Right lobe of liver (tissue), 6 donors: ENCODE results near the gene NBAS. TPM values are rescaled to one million over a fixed set of nuclear protein-coding genes. Genes with fewer than 3 reads are reported as not detected.

Source experiments
- ATAC-seq, 4 donors: fragments of 200-7000 bp; cut with Tn5 transposase; one replicate each; pipeline ENCODE4 v1.9.1; 2020; ENCODE audit warnings: mild to moderate bottlenecking in 4 of 4, moderate library complexity in 4 of 4
- DNase-seq, 3 donors: peaks; one replicate each; pipeline ENCODE4 v3.0.0-alpha.2; 2020
- H3K27ac ChIP-seq, 3 donors: fragments of 200-600 bp; one replicate each; pipeline ENCODE4 v1.8.0; 2022
- H3K27me3 ChIP-seq, 2 donors: fragments of 200-600 bp; one replicate each; pipeline ENCODE4 v1.8.0; 2022
- H3K36me3 ChIP-seq, 4 donors: fragments of 200-600 bp; sonication (generic) in 1 of 4; one replicate each; pipeline versions ENCODE4 v1.5.1 to v1.8.0; 2017 to 2022; ENCODE audit warnings: control low read depth in 1 of 4
- H3K4me1 ChIP-seq, 4 donors: fragments of 200-600 bp; sonication (generic) in 1 of 4; one replicate each; pipeline versions ENCODE4 v1.5.1 to v1.8.0; 2017 to 2022; ENCODE audit warnings: control low read depth in 1 of 4
- H3K4me3 ChIP-seq, 3 donors: fragments of 200-600 bp; one replicate each; pipeline ENCODE4 v1.8.0; 2022
- H3K9me3 ChIP-seq, 4 donors: fragments of 200-600 bp; sonication (generic) in 1 of 4; one replicate each; pipeline versions ENCODE4 v1.5.1 to v1.8.0; 2017 to 2022; ENCODE audit warnings: control low read depth in 1 of 4
- POLR2A ChIP-seq: fragments of 450-650 bp; IDR thresholded peaks from one replicate; pipeline ENCODE4 v1.6.1; 2017; ENCODE audit warnings: antibody characterized with exemption, mild to moderate bottlenecking
- WGBS: methylation state at CpG from one replicate; pipeline ENCODE4 v1.1.6; 2018; ENCODE audit warnings: low coverage, low lambda C conversion rate; ENCODE audit not compliant: insufficient coverage; ENCODE audit errors: missing lambda C conversion rate; 5-methylcytosine and 5-hydroxymethylcytosine counted together
- intact Hi-C, 2 donors: fragments of 100-400 bp; cut with DNase I; formaldehyde crosslinking; loops; one replicate each; pipeline versions ENCODE4 v1.11.2 to v1.14.1; 2022
- total RNA-seq, 6 experiments: library from RNA; depleted of rRNA in 2 of 6; stranded (reverse); fragments of >200 nt in 2 of 6; fragmentation: NEBNext Ultra II Directional in 3 of 6; extraction: Animal tissue kit (Norgen Biotek cat#: 25700) in 3 of 6; gene quantifications; one replicate each; pipeline versions ENCODE4 v1.1.0 to v1.2.4, GENCODE V29; 2016 to 2023
- TF ChIP-seq, protein P1 (sequence below), 4 donors: fragments of 200-600 bp in 3 of 4; fragments of 450-650 bp in 1 of 4; IDR thresholded peaks; one replicate each; pipeline versions ENCODE4 v1.5.1 to v1.8.0; 2016 to 2022; ENCODE audit warnings: antibody characterized with exemption in 4 of 4, mild to moderate bottlenecking in 2 of 4
- donor health status: DM: no; HTN: yes; CAD: no.
- donor health status: DM: no; HTN: no; CAD: no.
- donor health status: DM: no; HTN: no; CAD: no.
- donor health status: DM: no; HTN: yes; CAD: no.
- donor health status: DM: no; HTN: yes; CAD: no.

NBAS gene
- total RNA-seq, 6 experiments from 2014 or later: 16.1 to 21.8 (median 18.5) TPM

- 98% methylated on average over 5 of the region's 5 CpGs for WGBS
- intact Hi-C loops: no loop called here
- H3K4me3 ChIP-seq: no peak overlapping the region
- no peaks in the 10 kb centered on the region for H3K9me3 ChIP-seq
- no peaks in the 10 kb centered on the region for H3K4me1 ChIP-seq
- H3K27ac ChIP-seq: no peak overlapping the region
- TF ChIP-seq, protein P1, sequence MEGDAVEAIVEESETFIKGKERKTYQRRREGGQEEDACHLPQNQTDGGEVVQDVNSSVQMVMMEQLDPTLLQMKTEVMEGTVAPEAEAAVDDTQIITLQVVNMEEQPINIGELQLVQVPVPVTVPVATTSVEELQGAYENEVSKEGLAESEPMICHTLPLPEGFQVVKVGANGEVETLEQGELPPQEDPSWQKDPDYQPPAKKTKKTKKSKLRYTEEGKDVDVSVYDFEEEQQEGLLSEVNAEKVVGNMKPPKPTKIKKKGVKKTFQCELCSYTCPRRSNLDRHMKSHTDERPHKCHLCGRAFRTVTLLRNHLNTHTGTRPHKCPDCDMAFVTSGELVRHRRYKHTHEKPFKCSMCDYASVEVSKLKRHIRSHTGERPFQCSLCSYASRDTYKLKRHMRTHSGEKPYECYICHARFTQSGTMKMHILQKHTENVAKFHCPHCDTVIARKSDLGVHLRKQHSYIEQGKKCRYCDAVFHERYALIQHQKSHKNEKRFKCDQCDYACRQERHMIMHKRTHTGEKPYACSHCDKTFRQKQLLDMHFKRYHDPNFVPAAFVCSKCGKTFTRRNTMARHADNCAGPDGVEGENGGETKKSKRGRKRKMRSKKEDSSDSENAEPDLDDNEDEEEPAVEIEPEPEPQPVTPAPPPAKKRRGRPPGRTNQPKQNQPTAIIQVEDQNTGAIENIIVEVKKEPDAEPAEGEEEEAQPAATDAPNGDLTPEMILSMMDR (IDR thresholded peaks at IDR 0.05): no peak
- TF ChIP-seq POLR2A: no peak
- H3K27me3 ChIP-seq: no peaks in the 10 kb centered on the region
- peaks cover 0 to 7% (median 0%) of the 10 kb centered on the region in 4 donors for H3K36me3 ChIP-seq
- ATAC-seq: no peak
- DNase-seq: no peak
Observed at GRCh38 chr2:15182275-15182674, 378.9 kb downstream of the NBAS start.

DNA sequence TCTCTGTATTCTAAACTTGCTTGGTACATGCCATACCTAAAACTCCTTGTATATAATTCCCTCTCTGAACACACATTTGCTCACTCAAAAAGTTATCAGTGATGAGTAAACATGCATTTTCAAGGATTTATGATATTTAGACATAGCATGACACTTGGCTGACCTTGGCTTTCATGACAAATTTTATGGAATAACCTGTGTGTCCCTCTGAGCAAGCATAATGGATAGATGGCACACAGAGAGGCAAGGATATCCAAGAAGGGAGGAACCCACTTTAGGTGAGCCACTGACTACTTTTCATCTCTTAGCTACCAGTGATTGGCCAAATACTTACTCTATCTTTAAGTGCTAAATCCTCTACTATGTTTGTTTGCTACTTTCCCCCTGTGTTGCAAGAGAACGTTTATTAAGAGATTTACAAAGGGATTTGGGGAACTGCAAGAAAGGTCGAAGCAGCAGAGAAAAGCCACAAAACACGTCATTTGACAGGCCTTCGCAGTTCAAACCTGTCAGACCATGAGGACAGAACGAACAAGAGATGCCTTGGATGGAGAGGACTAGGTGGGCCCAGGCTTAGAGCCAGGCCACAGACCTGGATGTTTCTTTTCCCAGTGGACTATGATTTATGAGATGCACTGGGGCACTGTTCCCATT, 379.9 kb downstream of the NBAS start:
- Histone ChIP-seq H3K4me1 (no peaks in the 10 kb centered on the region), H3K4me3 (no peak overlapping the region), H3K27ac (no peak overlapping the region), H3K27me3 (no peaks in the 10 kb centered on the region), H3K36me3 (peaks cover 0 to 8% (median 0%) of the 10 kb centered on the region in 4 donors), H3K9me3 (no peaks in the 10 kb centered on the region)
- no peak for DNase-seq
- TF ChIP-seq, protein P1 (IDR thresholded peaks at IDR 0.05): no peak
- TF ChIP-seq POLR2A: no peak
- 76% methylated on average over 4 of the region's 5 CpGs for WGBS
- ATAC-seq: no peak
- intact Hi-C loops: no loop called here

GRCh38 chr2:15180379-15180778, 380.8 kb downstream of the NBAS start:
- Histone ChIP-seq H3K27ac (no peak overlapping the region), H3K4me3 (no peak overlapping the region), H3K27me3 (no peaks in the 10 kb centered on the region), H3K4me1 (no peaks in the 10 kb centered on the region), H3K9me3 (no peaks in the 10 kb centered on the region), H3K36me3 (peaks cover 0 to 11% (median 0%) of the 10 kb centered on the region in 4 donors)
- DNase-seq (no peak), ATAC-seq (no peak)
- TF ChIP-seq, protein P1 (IDR thresholded peaks at IDR 0.05): no peak
- no peak for TF ChIP-seq POLR2A
- 94% methylated on average over 4 of the region's 9 CpGs for WGBS
- intact Hi-C loops: no loop called here

DNA sequence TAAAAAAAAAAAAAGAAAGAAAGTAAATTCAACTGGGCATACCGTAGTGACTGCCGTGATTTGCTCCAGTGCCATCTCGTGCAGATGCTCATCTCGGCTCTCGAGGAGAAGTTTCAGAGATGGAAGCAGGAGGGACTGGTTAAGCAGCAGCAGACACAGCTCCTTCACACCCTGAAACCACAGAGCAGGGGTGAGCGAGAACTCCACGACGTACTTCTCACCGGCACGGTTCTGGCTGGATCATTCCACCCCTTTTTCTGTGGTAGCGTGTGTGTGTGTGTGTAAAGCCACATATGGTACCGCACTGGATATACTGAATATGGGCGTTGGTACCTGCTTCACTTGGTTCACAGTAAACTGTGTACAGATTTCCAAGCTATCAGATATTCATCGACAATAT, 382.2 kb downstream of the NBAS start:
- Histone ChIP-seq H3K36me3 (peaks cover 0 to 11% (median 0%) of the 10 kb centered on the region in 4 donors), H3K9me3 (no peaks in the 10 kb centered on the region), H3K4me3 (no peak overlapping the region), H3K27me3 (no peaks in the 10 kb centered on the region), H3K27ac (no peak overlapping the region), H3K4me1 (no peaks in the 10 kb centered on the region)
- intact Hi-C loops: no loop called here
- ATAC-seq (no peak), DNase-seq (no peak)
- TF ChIP-seq, protein P1 (IDR thresholded peaks at IDR 0.05): no peak
- TF ChIP-seq POLR2A: no peak
- 93% methylated on average over 9 of the region's 14 CpGs for WGBS
